HG03469 (cell line): ENCODE results near the gene METTL22.

Experiments used
- ATAC-seq: cut with Tn5 transposase; IDR thresholded peaks from one replicate; pipeline ENCODE4 v1.9.1; 2021; ENCODE audit warnings: mild to moderate bottlenecking, moderate library complexity, moderate number of reproducible peaks; ENCODE audit not compliant: unreplicated experiment

The METTL22 gene

GRCh38 chr16:8686879-8687278, 65.4 kb downstream of the METTL22 start:
- ATAC-seq: no peak

DNA sequence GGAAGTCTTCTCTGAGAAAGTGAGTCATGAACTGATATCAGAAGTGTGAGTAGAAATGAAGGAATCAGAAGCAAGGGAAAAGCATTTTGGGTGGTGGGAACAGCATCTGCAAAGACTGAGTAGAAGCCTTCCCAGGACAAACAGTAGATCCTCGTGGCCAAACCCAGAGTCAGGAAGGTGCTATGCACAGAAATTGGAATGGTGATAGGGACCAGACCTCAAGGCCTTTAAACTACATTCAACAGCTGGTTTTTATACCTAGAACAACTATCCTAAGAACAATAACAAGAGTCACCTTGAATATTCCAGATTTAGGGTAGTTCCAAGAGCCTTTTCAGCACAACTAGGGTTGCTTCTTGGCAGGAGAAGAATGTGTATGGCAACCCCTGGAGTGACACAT, 68.2 kb downstream of the METTL22 start:
- ATAC-seq: no peak

DNA sequence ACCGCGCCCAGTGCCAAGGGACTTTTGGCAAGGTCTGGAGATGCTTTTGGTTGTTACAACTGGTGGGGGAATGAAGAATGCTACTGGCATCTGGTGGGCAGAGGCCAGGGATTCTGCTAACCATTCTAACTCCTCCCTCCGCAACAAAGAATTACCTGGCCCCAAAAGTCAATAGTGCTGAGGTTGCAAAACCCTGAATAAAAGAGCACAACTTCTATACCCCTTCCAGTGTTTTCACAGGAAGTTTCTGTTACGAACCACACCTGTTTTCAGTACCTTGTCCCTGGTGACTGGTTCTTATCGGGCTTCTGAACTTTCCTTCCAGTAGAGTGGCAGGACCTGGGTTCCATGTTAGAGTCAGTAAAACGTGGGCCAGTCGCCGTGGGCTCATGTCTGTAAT, 70.2 kb downstream of the METTL22 start:
- no peak for ATAC-seq

DNA sequence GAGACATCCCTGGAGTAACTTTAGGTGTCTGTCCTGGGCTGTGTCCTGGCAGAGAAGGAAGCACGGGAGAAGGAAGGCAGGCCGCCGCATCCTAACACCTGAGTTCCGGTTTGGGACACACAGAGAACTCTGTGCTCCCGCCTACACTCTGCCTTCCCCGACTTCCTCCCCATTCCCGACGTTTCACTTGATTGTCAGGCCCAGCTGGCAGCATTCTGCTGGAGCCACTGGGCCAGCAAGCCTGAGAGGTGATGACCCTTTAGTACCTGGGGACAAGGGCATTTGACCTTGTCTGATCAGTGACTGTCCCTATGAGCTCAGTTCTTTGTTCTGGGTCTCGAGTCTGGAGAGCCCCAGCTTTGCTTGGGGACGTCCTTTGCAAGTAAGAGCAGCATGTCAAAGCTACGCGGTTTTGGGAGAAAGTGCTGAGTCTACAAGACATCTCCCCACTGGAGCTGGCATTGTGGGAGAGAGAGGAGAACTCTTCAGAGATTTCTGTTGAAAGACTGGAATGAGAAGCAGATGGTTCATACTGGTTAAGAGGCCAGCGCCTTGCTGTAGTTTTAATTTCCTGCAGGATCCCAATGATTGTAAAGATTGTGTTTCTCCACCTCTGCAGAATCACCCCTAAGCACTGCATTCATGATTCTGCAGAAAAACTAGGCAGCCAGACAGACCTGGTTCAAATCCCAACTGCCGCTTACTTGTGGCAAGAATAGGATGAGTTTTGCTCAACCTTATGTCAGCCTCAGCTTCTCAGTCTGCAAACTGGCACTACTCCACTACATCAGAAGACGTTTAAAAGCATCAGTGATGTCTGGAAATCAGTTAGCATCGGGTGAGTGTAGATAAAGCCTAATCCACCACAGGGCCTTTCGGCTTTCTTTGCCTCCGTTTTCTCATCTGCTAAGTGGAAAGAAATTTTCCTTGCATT, 73.6 kb downstream of the METTL22 start:
- no peak for ATAC-seq

DNA sequence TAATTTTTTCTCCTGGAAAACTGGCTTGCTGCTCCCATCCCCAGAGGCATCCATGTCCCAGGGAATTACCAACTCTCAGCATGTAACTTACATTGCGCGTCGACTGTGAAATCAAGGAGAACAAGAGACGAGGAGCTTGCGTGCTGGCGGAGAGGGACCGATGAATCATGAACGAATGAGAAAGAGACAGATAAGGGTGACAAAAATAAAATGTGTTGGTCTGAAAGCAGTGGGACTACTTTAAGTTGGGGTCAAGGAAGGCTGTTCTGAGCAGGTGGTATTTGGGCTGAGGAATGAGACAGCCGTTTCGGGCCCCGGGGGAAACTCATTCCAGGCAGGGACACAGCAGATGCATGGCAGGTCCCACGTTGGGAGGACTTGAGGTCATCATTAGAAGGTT, 75.4 kb downstream of the METTL22 start:
- ATAC-seq: no peak

- ATAC-seq: no peak
These were observed 76.5 kb downstream of the METTL22 start for GRCh38 chr16:8697965-8698364.
